Loucy (cell line): ENCODE data around the gene UNKL.
A peak's percentile ranks its signal among the peaks of the same experiment; 100 is the strongest.
"Not testable (repeated sequence)": the region's sequence is repeated elsewhere in the genome, so short reads cannot be mapped to it uniquely, and the experiment has no call there.

Experiments
- H2AFZ ChIP-seq: fragments of 200-600 bp; sonication (generic); 2 replicates; pipeline ENCODE4 v1.6.0; 2016; ENCODE audit warnings: antibody characterized with exemption, mild to moderate bottlenecking, low read length, moderate library complexity
- H3F3A ChIP-seq: fragments of 200-600 bp; 2 replicates; pipeline ENCODE4 v1.6.0; 2016; ENCODE audit warnings: antibody characterized with exemption, low read depth, mild to moderate bottlenecking
- H3K27me3 ChIP-seq: fragments of 200-600 bp; sonication (generic); 2 replicates; pipeline ENCODE4 v1.6.1; 2014; ENCODE audit warnings: low read length, mild to moderate bottlenecking; ENCODE audit not compliant: insufficient read depth, poor library complexity, severe bottlenecking
- H3K36me3 ChIP-seq: fragments of 200-600 bp; sonication (generic); 2 replicates; pipeline ENCODE4 v1.6.1; 2016; ENCODE audit warnings: low read length; ENCODE audit not compliant: insufficient read depth
- H3K4me1 ChIP-seq: fragments of 200-600 bp; sonication (generic); 2 replicates; pipeline ENCODE4 v1.5.1; 2014; ENCODE audit warnings: low read length, mild to moderate bottlenecking; ENCODE audit not compliant: insufficient read depth, poor library complexity, severe bottlenecking
- H3K4me2 ChIP-seq: fragments of 200-600 bp; sonication (generic); 2 replicates; pipeline ENCODE4 v1.6.0; 2014; ENCODE audit warnings: antibody characterized with exemption, low read length, low read depth, mild to moderate bottlenecking; ENCODE audit not compliant: poor library complexity, severe bottlenecking
- H3K4me3 ChIP-seq: fragments of 200-600 bp; sonication (generic); 2 replicates; pipeline ENCODE4 v1.5.1; 2014; ENCODE audit warnings: low read length, mild to moderate bottlenecking, mixed read lengths; ENCODE audit not compliant: poor library complexity, severe bottlenecking
- H3K79me2 ChIP-seq: fragments of 200-600 bp; sonication (generic); 2 replicates; pipeline ENCODE4 v1.6.1; 2014; ENCODE audit warnings: low read length; ENCODE audit not compliant: insufficient read depth
- H3K9ac ChIP-seq: fragments of 200-600 bp; sonication (generic); 2 replicates; pipeline ENCODE4 v1.6.0; 2014; ENCODE audit warnings: mild to moderate bottlenecking, low read depth, low read length, moderate library complexity; ENCODE audit not compliant: poor library complexity, severe bottlenecking
- H3K9me2 ChIP-seq: fragments of 200-600 bp; sonication (generic); replicated peaks from 2 replicates; pipeline ENCODE4 v1.6.1; 2016; ENCODE audit warnings: low read depth, low read length, mixed read lengths
- H3K9me3 ChIP-seq: fragments of 200-600 bp; sonication (generic); 2 replicates; pipeline ENCODE4 v1.6.1; 2014; ENCODE audit warnings: mild to moderate bottlenecking, antibody characterized with exemption, low read length, low read depth; ENCODE audit not compliant: insufficient read depth
- H4K20me1 ChIP-seq: fragments of 200-600 bp; sonication (generic); 2 replicates; pipeline ENCODE4 v1.6.0; 2014; ENCODE audit warnings: antibody characterized with exemption, low read length, mild to moderate bottlenecking; ENCODE audit not compliant: insufficient read depth, poor library complexity, severe bottlenecking
- CTCF ChIP-seq: fragments of 200-600 bp; sonication (generic); conservative IDR thresholded peaks from 2 replicates; pipeline ENCODE4 v1.5.1; 2014; ENCODE audit warnings: mild to moderate bottlenecking, antibody characterized with exemption, low read length
- EZH2phosphoT487 ChIP-seq: fragments of 200-600 bp; IDR thresholded peaks from 2 replicates; pipeline ENCODE4 v1.6.1; 2018; ENCODE audit warnings: antibody characterized with exemption, mild to moderate bottlenecking, moderate library complexity, borderline replicate concordance

Gene UNKL

GRCh38 chr16:1331712-1332617 lies 82.5 kb downstream of the UNKL start:
- Histone ChIP-seq H3K36me3 (no peaks in the 10 kb centered on the region), H3K9me3 (no peaks in the 10 kb centered on the region), H4K20me1 (no peaks in the 10 kb centered on the region), H3K27me3 (no peaks in the 10 kb centered on the region), H2AFZ (no peak overlapping the region), H3K4me2 (no peak overlapping the region), H3K9ac (no peak overlapping the region), H3K79me2 (no peaks in the 10 kb centered on the region), H3K4me3 (no peak overlapping the region), H3F3A (no peaks in the 10 kb centered on the region), H3K9me2 (no peaks in the 10 kb centered on the region), H3K4me1 (no peaks in the 10 kb centered on the region)
- TF ChIP-seq EZH2phosphoT487 (no peak), CTCF (no peak)

- H3K9me2 ChIP-seq, result no peaks in the 10 kb centered on the region
- no peak overlapping the region for H2AFZ ChIP-seq
- no peaks in the 10 kb centered on the region for H3K27me3 ChIP-seq
- H3K4me3 ChIP-seq, result no peak overlapping the region
- H3K79me2 ChIP-seq, result no peaks in the 10 kb centered on the region
- no peak overlapping the region for H3K9ac ChIP-seq
- no peak for TF ChIP-seq CTCF
- no peak for TF ChIP-seq EZH2phosphoT487
- H3K36me3 ChIP-seq, result no peaks in the 10 kb centered on the region
- no peak overlapping the region for H3K4me2 ChIP-seq
- H3F3A ChIP-seq, result no peaks in the 10 kb centered on the region
- H4K20me1 ChIP-seq, result no peaks in the 10 kb centered on the region
- H3K4me1 ChIP-seq, result no peaks in the 10 kb centered on the region
- no peaks in the 10 kb centered on the region for H3K9me3 ChIP-seq
These were observed 83.4 kb downstream of the UNKL start for GRCh38 chr16:1330931-1331711.

GRCh38 chr16:1330260-1330914 lies 84.1 kb downstream of the UNKL start:
- no peak overlapping the region for H3K4me2 ChIP-seq
- no peak overlapping the region for H3K9ac ChIP-seq
- no peaks in the 10 kb centered on the region for H3K9me2 ChIP-seq
- H3K4me3 ChIP-seq, result no peak overlapping the region
- TF ChIP-seq EZH2phosphoT487, result no peak
- TF ChIP-seq CTCF, result peak; percentile 36
- no peaks in the 10 kb centered on the region for H3K9me3 ChIP-seq
- no peaks in the 10 kb centered on the region for H3K27me3 ChIP-seq
- H3K4me1 ChIP-seq, result no peaks in the 10 kb centered on the region
- no peak overlapping the region for H2AFZ ChIP-seq
- H3K79me2 ChIP-seq, result no peaks in the 10 kb centered on the region
- H3K36me3 ChIP-seq, result no peaks in the 10 kb centered on the region
- no peaks in the 10 kb centered on the region for H3F3A ChIP-seq
- H4K20me1 ChIP-seq, result no peaks in the 10 kb centered on the region

- not testable (repeated sequence) for H3K36me3 ChIP-seq, H3K27me3 ChIP-seq, H3K9me2 ChIP-seq, H3K79me2 ChIP-seq, H3K4me3 ChIP-seq, H3K9ac ChIP-seq, H4K20me1 ChIP-seq, H3K4me1 ChIP-seq, H3K9me3 ChIP-seq, H3K4me2 ChIP-seq, H2AFZ ChIP-seq, H3F3A ChIP-seq
These were observed 85.5 kb downstream of the UNKL start for GRCh38 chr16:1328961-1329360.

GRCh38 chr16:1328136-1328535 lies 86.4 kb downstream of the UNKL start:
- not testable (repeated sequence) for H3K36me3 ChIP-seq, H4K20me1 ChIP-seq, H3K4me2 ChIP-seq, H3K9me3 ChIP-seq, H3K4me3 ChIP-seq, H3K27me3 ChIP-seq, H3K9ac ChIP-seq, H2AFZ ChIP-seq, H3K9me2 ChIP-seq, H3K79me2 ChIP-seq, H3K4me1 ChIP-seq, H3F3A ChIP-seq
